Heart right ventricle (tissue), 16 donors: Measurements from ENCODE around the gene NOSTRIN. TPM values are rescaled to one million over a fixed set of nuclear protein-coding genes. Genes with fewer than 3 reads are reported as not detected.

Experiments
- ATAC-seq, 8 donors: fragments of 200-7000 bp; cut with Tn5 transposase; one replicate each; pipeline ENCODE4 v1.9.1; 2020; ENCODE audit warnings: mild to moderate bottlenecking in 8 of 8, moderate library complexity in 8 of 8, moderate number of reproducible peaks in 1 of 8
- DNase-seq, 2 donors: peaks; one replicate each; pipeline ENCODE4 v3.0.0-alpha.2; 2020
- H3K27ac ChIP-seq, 10 donors: fragments of 200-600 bp; sonication (generic) in 2 of 10; one replicate each; pipeline versions ENCODE4 v1.5.0 to v1.8.0; 2020 to 2022; ENCODE audit warnings: mild to moderate bottlenecking in 3 of 10
- H3K27me3 ChIP-seq, 7 donors: fragments of 200-600 bp; one replicate each; pipeline ENCODE4 v1.8.0; 2021 to 2022; ENCODE audit warnings: mild to moderate bottlenecking in 2 of 7
- H3K36me3 ChIP-seq, 9 donors: fragments of 200-600 bp; sonication (generic) in 1 of 9; one replicate each; pipeline versions ENCODE4 v1.5.0 to v1.8.0; 2020 to 2022; ENCODE audit warnings: mild to moderate bottlenecking in 2 of 9
- H3K4me1 ChIP-seq, 9 donors: fragments of 200-600 bp; sonication (generic) in 1 of 9; one replicate each; pipeline versions ENCODE4 v1.5.0 to v1.8.0; 2020 to 2022; ENCODE audit warnings: mild to moderate bottlenecking in 4 of 9
- H3K4me3 ChIP-seq, 10 donors: fragments of 200-600 bp; sonication (generic) in 2 of 10; one replicate each; pipeline versions ENCODE4 v1.5.0 to v1.8.0; 2020 to 2022; ENCODE audit warnings: mild to moderate bottlenecking in 7 of 10, moderate library complexity in 2 of 10
- H3K9me3 ChIP-seq, 11 donors: fragments of 200-600 bp in 10 of 11; sonication (generic) in 2 of 11; one replicate each; pipeline versions ENCODE4 v1.5.0 to v1.8.0; 2013 to 2022; ENCODE audit warnings: mild to moderate bottlenecking in 2 of 11, control low read depth in 1 of 11, moderate library complexity in 1 of 11
- WGBS, 2 donors: extraction: QIAGEN DNeasy Blood & Tissue Kit; methylation state at CpG; one replicate each; pipeline ENCODE4 v1.1.7; 2013; ENCODE audit warnings: inconsistent platforms in 1 of 2; 5-methylcytosine and 5-hydroxymethylcytosine counted together
- intact Hi-C, 10 donors: fragments of 100-400 bp; cut with DNase I; formaldehyde crosslinking; loops; one replicate each; pipeline versions ENCODE4 v1.11.1 to v1.14.2; 2022
- polyA plus RNA-seq, 2 donors: library from polyadenylated mRNA; stranded (reverse); fragments of 200-250 nt; gene quantifications; one replicate each; pipeline ENCODE4 v1.2.3, GENCODE V29; 2013
- total RNA-seq, 10 donors: library from RNA; stranded (reverse); fragmentation: NEBNext Ultra II Directional in 3 of 10; extraction: Animal tissue kit (Norgen Biotek cat#: 25700) in 3 of 10; gene quantifications; one replicate each; pipeline versions ENCODE4 v1.2.1 to v1.2.4, GENCODE V29; 2021 to 2023
- TF ChIP-seq, protein P1 (sequence below), 9 donors: fragments of 200-600 bp; sonication (generic) in 2 of 9; IDR thresholded peaks; one replicate each; pipeline versions ENCODE4 v1.5.0 to v1.8.0; 2021 to 2022; ENCODE audit warnings: antibody characterized with exemption in 9 of 9, mild to moderate bottlenecking in 5 of 9, moderate library complexity in 1 of 9
- donor health status: Arrhythmogenic right ventricular cardiomyopathy.
- donor health status: ischemic (EF 13 %, LVEDD 7.1; RV severe dilation, severe dysfunction).
- donor health status: healthy with polysubstance abuse.
- donor health status: DM: no; HTN: yes; CAD: no.
- donor health status: DM: no; HTN: no; CAD: no.
- donor health status: ischemic (EF 25% LVEDD 6.9; RV normal size, moderate dysfunction).
- donor health status: ischemic (EF 25% LVEDD 5.7; RV mildly dilated, moderate dysfunction).
- donor health status: healthy.
- donor health status: DM: yes; HTN: yes; CAD: no.
- donor health status: Ischemic cardiomyopathy.
- donor health status: ischemic (EF 35%, LVEDD 5.7; RV mildly dilated, moderate dysfunction).
- donor health status: nonischemic (EF 11% LVEDD 7.7; RV severe dilation, severe dysfunction).
- donor health status: DM: yes; HTN: yes; CAD: no.
- donor health status: PGD.
- donor health status: ischemic (EF 29% LVEDD 5.4; RV normal size, mild dysfunction).
- donor health status: nonischemic (EF 23%, LVEDD 6.1; RV moderate dilation, normal function).

The NOSTRIN gene
- total and polyA plus RNA-seq, 12 donors: 5.0 to 44.6 (median 12.2) TPM

GRCh38 chr2:168894101-168894500, 91.7 kb downstream of the NOSTRIN start:
- H3K27ac ChIP-seq: no peak overlapping the region
- no peaks in the 10 kb centered on the region for H3K9me3 ChIP-seq
- 79 to 88% methylated on average over 1 of the region's 1 CpG for WGBS, 2 donors
- DNase-seq (no peak), ATAC-seq (no peak)
- TF ChIP-seq, protein P1, sequence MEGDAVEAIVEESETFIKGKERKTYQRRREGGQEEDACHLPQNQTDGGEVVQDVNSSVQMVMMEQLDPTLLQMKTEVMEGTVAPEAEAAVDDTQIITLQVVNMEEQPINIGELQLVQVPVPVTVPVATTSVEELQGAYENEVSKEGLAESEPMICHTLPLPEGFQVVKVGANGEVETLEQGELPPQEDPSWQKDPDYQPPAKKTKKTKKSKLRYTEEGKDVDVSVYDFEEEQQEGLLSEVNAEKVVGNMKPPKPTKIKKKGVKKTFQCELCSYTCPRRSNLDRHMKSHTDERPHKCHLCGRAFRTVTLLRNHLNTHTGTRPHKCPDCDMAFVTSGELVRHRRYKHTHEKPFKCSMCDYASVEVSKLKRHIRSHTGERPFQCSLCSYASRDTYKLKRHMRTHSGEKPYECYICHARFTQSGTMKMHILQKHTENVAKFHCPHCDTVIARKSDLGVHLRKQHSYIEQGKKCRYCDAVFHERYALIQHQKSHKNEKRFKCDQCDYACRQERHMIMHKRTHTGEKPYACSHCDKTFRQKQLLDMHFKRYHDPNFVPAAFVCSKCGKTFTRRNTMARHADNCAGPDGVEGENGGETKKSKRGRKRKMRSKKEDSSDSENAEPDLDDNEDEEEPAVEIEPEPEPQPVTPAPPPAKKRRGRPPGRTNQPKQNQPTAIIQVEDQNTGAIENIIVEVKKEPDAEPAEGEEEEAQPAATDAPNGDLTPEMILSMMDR (IDR thresholded peaks at IDR 0.05): no peak
- intact Hi-C loops: no loop called here
- H3K4me1 ChIP-seq: peaks cover 0 to 13% (median 4%) of the 10 kb centered on the region in 9 donors
- H3K4me3 ChIP-seq: no peak overlapping the region
- H3K36me3 ChIP-seq: no peaks in the 10 kb centered on the region
- no peaks in the 10 kb centered on the region for H3K27me3 ChIP-seq

DNA sequence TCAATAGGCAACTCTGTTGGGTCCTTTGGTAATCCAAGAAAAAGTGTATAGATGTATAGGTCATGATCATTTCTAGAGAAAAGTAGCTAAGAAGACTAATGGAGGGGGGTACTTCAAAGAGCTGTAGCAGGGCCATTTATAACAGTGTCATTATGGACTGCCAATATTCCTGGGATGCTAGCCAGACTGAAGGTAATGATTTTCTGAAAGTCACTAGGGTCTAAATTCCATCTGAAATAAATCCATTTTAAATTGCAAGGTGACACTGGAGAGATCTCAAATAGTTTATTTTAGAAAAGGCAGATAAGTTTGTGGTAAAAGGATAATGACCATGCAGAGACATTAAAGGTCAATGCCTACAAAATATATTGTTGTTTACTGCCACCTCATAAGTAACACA, 92.3 kb downstream of the NOSTRIN start:
- intact Hi-C loops: no loop called here
- peaks cover 0 to 10% (median 3%) of the 10 kb centered on the region in 9 donors for H3K4me1 ChIP-seq
- TF ChIP-seq, protein P1 (IDR thresholded peaks at IDR 0.05): no peak
- H3K9me3 ChIP-seq: no peaks in the 10 kb centered on the region
- no peak overlapping the region for H3K27ac ChIP-seq
- H3K4me3 ChIP-seq: no peak overlapping the region
- H3K36me3 ChIP-seq: no peaks in the 10 kb centered on the region
- DNase-seq (no peak), ATAC-seq (no peak)
- H3K27me3 ChIP-seq: no peaks in the 10 kb centered on the region

DNA sequence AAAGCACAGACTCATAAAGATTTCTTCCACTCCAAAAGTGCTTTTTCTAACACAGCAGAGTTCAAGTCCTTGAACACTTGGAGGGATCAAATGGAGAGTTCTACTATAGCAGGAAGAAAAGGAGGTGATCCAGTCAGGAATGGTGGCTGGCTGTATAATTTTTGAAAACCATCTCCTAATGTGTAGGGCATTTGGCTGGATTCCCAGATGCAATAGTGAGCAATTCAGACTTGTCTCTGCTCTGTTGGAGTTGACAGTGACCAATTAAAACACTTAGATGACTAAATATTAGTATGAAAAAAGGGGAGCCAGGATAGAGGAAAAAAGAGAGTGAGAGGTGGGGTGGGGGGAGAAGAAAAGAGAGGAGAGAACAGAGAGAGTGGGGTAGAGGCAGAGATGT, 93.3 kb downstream of the NOSTRIN start:
- Histone ChIP-seq H3K36me3 (no peaks in the 10 kb centered on the region), H3K4me1 (peaks cover 0 to 2% (median 0%) of the 10 kb centered on the region in 9 donors), H3K4me3 (no peak overlapping the region), H3K9me3 (no peaks in the 10 kb centered on the region), H3K27ac (no peak overlapping the region), H3K27me3 (no peaks in the 10 kb centered on the region)
- DNase-seq: no peak
- no peak for ATAC-seq
- intact Hi-C loops: no loop called here
- TF ChIP-seq, protein P1 (IDR thresholded peaks at IDR 0.05): no peak

- ATAC-seq: no peak
- TF ChIP-seq, protein P1 (IDR thresholded peaks at IDR 0.05): no peak
- WGBS, 2 donors: 59 to 82% methylated on average over 4 of the region's 4 CpGs
Observed at GRCh38 chr2:168896783-168897182, 94.3 kb downstream of the NOSTRIN start.

DNA sequence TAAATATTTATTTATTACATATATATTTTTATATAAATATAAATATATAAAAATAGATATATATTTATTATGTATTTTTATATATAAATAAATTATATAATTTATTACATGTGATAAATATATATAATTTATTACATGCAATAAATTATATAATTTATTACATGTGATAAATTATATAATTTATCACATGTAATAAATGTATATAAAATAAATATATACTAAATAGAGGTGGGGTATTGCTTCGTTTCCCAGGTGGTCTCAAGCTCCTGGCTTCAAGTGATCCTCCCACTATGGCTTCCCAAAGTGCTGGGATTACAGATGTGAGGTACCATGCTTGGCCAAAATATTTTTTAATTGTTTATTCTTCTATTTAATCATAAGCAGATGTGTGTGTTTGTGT, 95.0 kb downstream of the NOSTRIN start:
- DNase-seq (no peak), ATAC-seq (no peak)
- intact Hi-C loops: no loop called here
- H3K4me3 ChIP-seq: no peak overlapping the region
- H3K27ac ChIP-seq: no peak overlapping the region
- H3K36me3 ChIP-seq: no peaks in the 10 kb centered on the region
- WGBS, 2 donors: 79 to 89% methylated on average over 1 of the region's 1 CpG
- TF ChIP-seq, protein P1 (IDR thresholded peaks at IDR 0.05): no peak
- no peaks in the 10 kb centered on the region for H3K27me3 ChIP-seq
- H3K9me3 ChIP-seq: no peaks in the 10 kb centered on the region
- H3K4me1 ChIP-seq: no peaks in the 10 kb centered on the region

More at GRCh38 chr2:168896783-168897182, 94.3 kb downstream of the NOSTRIN start:
- no peaks in the 10 kb centered on the region for H3K9me3 ChIP-seq
- no peak for DNase-seq
- H3K36me3 ChIP-seq: no peaks in the 10 kb centered on the region
- intact Hi-C loops: no loop called here
- no peaks in the 10 kb centered on the region for H3K4me1 ChIP-seq
- H3K27me3 ChIP-seq: no peaks in the 10 kb centered on the region
- no peak overlapping the region for H3K4me3 ChIP-seq
- no peak overlapping the region for H3K27ac ChIP-seq
